ENCODE data around the gene STATH.

STATH gene

DNA sequence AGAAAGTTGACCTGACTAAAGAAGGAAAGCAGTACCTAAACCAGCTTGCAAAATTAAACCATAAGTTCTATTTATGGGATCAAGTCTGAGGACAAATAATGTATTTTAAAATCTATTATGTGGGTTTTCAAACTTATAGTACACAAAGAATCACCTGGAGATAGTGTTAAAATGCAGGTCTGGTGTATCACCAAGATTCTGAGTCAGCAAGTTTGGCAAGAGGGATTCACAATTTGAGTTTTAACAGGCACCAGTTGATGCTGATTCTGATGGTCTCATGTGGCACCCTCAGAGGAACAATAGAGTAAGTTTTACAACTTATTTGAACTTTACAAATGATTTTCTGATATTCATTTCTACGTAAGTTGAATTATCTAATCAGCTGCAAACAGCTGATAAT is 9.1 kb upstream of the STATH start:
- TF ChIP-seq, protein P1, sequence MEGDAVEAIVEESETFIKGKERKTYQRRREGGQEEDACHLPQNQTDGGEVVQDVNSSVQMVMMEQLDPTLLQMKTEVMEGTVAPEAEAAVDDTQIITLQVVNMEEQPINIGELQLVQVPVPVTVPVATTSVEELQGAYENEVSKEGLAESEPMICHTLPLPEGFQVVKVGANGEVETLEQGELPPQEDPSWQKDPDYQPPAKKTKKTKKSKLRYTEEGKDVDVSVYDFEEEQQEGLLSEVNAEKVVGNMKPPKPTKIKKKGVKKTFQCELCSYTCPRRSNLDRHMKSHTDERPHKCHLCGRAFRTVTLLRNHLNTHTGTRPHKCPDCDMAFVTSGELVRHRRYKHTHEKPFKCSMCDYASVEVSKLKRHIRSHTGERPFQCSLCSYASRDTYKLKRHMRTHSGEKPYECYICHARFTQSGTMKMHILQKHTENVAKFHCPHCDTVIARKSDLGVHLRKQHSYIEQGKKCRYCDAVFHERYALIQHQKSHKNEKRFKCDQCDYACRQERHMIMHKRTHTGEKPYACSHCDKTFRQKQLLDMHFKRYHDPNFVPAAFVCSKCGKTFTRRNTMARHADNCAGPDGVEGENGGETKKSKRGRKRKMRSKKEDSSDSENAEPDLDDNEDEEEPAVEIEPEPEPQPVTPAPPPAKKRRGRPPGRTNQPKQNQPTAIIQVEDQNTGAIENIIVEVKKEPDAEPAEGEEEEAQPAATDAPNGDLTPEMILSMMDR (IDR thresholded peaks at IDR 0.05) = no peak

DNA sequence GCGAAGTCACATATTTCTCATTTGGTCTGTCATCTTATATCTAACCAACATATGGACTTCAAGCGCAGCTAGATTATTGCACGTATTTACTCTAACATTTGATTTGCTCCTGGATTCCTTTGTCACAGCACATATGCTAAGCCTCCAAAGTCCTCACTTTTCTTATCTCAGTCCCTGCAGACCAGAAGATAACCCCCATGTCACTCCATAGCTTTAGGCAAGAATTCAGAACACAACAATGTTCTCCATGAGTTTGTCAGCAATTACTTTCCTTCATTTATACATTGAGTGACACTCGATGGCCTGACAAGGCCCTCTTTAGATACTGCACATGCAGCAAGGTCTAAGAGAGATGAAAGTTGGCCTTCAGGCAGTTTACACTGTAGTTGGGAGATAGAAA is 4.8 kb upstream of the STATH start:
- TF ChIP-seq, protein P1 (IDR thresholded peaks at IDR 0.05) = no peak

DNA sequence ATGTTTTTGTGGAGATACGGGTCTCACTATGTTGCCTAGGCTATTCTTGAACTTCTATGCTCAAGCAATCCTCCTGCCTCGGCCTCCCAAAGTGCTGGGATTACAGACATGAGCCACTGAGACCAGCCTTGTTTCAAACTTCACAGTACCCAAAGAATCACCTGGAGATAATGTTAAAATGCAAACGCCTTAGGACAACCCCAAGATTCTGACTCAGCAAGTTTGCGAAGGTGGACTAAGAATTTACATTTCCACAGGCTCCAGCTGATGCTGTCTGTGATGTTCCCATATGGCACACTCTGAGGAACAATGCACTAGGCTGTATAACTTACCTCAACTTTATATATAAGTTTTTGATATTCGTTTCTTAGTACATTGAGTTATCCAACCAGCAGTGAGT is 984 bp upstream of the STATH start:
- TF ChIP-seq, protein P1 (IDR thresholded peaks at IDR 0.05) = no peak

DNA sequence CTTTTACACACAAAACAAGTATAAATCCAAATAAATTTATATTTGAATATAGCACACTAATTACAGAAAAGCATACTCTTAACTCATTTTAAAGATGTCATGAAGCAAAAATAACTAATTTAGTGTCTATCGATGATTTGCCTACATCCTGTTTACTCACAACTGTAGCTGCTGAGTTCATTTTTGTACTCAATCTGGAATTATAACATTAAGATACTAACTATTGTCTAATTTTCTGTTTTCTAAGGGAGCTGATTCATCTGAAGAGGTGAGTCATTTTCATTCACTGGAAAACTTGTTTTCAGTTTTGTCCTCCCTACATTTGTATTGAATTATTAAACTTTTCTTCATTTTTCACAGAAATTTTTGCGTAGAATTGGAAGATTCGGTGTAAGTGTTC is 3.7 kb downstream of the STATH start:
- TF ChIP-seq, protein P1 (IDR thresholded peaks at IDR 0.05) = no peak

DNA sequence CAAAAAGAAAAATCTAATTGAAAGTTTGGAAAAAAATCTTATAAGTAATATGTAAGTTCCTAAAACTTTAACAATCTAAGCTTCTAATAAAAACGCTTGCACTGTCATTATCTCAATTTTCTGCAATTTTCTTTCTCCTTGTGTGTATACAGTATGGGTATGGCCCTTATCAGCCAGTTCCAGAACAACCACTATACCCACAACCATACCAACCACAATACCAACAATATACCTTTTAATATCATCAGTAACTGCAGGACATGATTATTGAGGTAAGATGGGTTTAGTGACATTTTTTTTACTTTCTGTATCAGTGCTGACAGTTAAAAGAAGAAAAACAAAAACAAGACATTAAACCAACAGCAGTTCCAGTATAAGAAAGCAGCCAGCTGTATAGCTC is 4.9 kb downstream of the STATH start:
- TF ChIP-seq, protein P1 (IDR thresholded peaks at IDR 0.05) = no peak

DNA sequence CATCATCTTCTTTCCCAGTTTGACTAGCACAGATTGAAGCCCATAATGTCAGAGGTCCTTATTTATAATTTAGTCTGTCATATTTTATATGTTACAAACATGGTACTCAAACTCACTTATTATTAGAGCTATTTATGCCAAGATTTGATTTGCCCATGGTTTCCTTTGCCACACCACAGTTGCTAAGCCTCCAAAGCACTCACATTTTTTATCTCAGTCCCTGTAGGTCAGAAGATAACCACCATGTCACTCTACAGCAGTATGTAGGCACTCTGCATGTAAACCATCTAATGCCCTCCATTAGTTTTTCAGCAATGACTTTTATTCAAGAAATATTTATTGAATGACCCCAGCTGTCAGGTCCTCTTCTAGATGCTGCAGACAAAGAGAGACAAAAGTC is 6.7 kb downstream of the STATH start:
- TF ChIP-seq, protein P1 (IDR thresholded peaks at IDR 0.05) = no peak

DNA sequence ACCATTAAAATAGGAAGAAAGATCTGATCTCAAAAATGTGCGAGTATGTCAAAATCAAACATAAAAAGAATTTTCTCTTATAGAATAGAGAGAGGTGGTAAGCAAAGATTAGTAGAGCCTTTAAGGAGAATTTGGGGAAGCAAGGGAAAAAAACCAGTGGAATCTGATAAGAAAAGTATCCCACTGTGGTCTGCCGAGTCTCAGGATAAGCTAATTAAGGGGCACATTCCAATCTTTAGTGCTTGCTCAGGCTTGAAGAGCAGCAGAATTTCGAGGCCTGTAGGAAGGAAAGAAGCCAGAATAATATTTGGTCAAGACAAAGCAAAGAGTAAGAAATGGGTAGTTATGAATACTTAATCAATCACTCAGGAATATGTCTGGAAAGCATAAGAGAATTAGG is 13.0 kb downstream of the STATH start:
- TF ChIP-seq, protein P1 (IDR thresholded peaks at IDR 0.05) = no peak

DNA sequence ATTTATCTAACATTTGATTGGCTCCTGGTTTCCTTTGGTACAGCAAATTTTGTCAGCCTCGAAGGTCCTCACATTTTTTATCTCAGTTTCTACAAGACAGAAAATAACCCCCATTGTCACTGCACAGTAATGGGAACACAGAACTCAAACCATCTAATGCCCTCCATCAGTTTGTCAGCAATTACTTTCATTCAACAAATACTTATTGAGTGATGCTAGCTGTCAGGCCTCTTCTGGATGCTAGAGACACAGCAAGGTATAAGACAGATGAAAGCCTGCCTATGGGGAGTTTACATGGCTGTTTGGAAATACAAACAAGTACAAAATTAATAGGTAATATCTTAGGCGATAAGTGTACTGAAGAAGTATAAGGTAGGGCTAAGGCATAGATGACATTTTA is 27.5 kb downstream of the STATH start:
- TF ChIP-seq, protein P1 (IDR thresholded peaks at IDR 0.05) = no peak

Data from LNCAP (cell line).